HCT116 (cell line): ENCODE measurements around the gene WWTR1.

ENCODE experiments used
- CEBPB ChIP-seq: IDR thresholded peaks from 2 replicates; pipeline ENCODE4 v1.6.1; 2012; ENCODE audit warnings: low read depth
- EGR1 ChIP-seq: IDR thresholded peaks from 2 replicates; pipeline ENCODE4 v1.6.1; 2012; ENCODE audit warnings: low read depth
- ELF1 ChIP-seq: IDR thresholded peaks from 2 replicates; pipeline ENCODE4 v1.6.1; 2012; ENCODE audit warnings: low read depth, borderline replicate concordance
- EZH2 ChIP-seq: fragments of 200-600 bp; sonication (generic); IDR thresholded peaks from 2 replicates; pipeline ENCODE4 v1.6.1; 2017; ENCODE audit warnings: antibody characterized with exemption, mixed run types
- EZH2phosphoT487 ChIP-seq: fragments of 200-600 bp; IDR thresholded peaks from 2 replicates; pipeline ENCODE4 v1.6.1; 2018; ENCODE audit warnings: antibody characterized with exemption, borderline replicate concordance
- POLR2A ChIP-seq: IDR thresholded peaks from 2 replicates; pipeline ENCODE4 v1.7.0; 2011; ENCODE audit warnings: borderline replicate concordance; ENCODE audit not compliant: insufficient read depth, insufficient read length; ENCODE audit errors: extremely low read depth
- POLR2AphosphoS5 ChIP-seq: IDR thresholded peaks from 2 replicates; pipeline ENCODE4 v1.6.1; 2011; ENCODE audit warnings: mild to moderate bottlenecking, low read depth, low read length, moderate library complexity
- RAD21 ChIP-seq: IDR thresholded peaks from 2 replicates; pipeline ENCODE4 v1.6.1; 2012; ENCODE audit warnings: low read depth, mild to moderate bottlenecking
- SIN3A ChIP-seq: IDR thresholded peaks from 2 replicates; pipeline ENCODE4 v1.6.1; 2012; ENCODE audit warnings: low read depth
- ZFX ChIP-seq: fragments of 450-650 bp; IDR thresholded peaks from 2 replicates; pipeline ENCODE4 v1.6.1; 2017
- ZNF274 ChIP-seq: fragments of 200-500 bp; sonication (Bioruptor generic); IDR thresholded peaks from 2 replicates; pipeline ENCODE4 v1.6.1; 2014; ENCODE audit warnings: mild to moderate bottlenecking, low read depth, low read length, inconsistent platforms
- TF ChIP-seq, protein P1 (sequence below): IDR thresholded peaks from 2 replicates; pipeline ENCODE4 v1.6.1; 2012
- TF ChIP-seq, protein P2 (sequence below), 3 experiments: fragments of 200-600 bp in 1 of 3; sonication (generic) in 1 of 3; IDR thresholded peaks in 2 of 3; conservative IDR thresholded peaks in 1 of 3; 2 replicates each; pipeline ENCODE4 v1.5.1; 2012 to 2017; ENCODE audit warnings: low read depth in 2 of 3, low read length in 2 of 3, antibody characterized with exemption in 1 of 3, borderline replicate concordance in 1 of 3, control low read depth in 1 of 3, mild to moderate bottlenecking in 1 of 3, mixed read lengths in 1 of 3, mixed run types in 1 of 3, moderate library complexity in 1 of 3; ENCODE audit not compliant: insufficient read depth in 1 of 3
- TF ChIP-seq, protein P3 (sequence below): IDR thresholded peaks from 2 replicates; pipeline ENCODE4 v1.6.1; 2012; ENCODE audit warnings: low read depth

DNA sequence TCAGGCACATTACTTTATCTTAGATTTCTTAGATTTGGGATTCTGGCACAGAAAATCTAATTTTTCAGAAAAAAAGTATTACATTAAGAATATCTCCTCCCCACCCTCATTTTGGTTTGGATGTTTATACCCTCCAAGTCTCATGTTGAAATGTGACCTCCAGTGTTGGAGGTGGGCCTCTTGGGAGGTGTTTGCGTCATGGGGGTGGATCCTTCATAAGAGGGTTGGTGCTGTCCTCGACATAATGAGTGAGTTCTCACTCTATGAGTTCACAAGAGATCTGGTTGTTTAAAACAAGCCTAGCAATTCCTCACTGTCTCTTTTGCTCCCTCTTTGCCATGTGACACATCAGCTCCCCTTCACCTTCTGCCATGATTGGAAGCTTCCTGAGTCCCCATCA is 45.6 kb upstream of the WWTR1 start:
- TF ChIP-seq, protein P1, sequence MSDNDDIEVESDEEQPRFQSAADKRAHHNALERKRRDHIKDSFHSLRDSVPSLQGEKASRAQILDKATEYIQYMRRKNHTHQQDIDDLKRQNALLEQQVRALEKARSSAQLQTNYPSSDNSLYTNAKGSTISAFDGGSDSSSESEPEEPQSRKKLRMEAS = no peak
- TF ChIP-seq, protein P2, sequence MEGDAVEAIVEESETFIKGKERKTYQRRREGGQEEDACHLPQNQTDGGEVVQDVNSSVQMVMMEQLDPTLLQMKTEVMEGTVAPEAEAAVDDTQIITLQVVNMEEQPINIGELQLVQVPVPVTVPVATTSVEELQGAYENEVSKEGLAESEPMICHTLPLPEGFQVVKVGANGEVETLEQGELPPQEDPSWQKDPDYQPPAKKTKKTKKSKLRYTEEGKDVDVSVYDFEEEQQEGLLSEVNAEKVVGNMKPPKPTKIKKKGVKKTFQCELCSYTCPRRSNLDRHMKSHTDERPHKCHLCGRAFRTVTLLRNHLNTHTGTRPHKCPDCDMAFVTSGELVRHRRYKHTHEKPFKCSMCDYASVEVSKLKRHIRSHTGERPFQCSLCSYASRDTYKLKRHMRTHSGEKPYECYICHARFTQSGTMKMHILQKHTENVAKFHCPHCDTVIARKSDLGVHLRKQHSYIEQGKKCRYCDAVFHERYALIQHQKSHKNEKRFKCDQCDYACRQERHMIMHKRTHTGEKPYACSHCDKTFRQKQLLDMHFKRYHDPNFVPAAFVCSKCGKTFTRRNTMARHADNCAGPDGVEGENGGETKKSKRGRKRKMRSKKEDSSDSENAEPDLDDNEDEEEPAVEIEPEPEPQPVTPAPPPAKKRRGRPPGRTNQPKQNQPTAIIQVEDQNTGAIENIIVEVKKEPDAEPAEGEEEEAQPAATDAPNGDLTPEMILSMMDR (IDR thresholded peaks at IDR 0.05 in 2 of 3, conservative IDR thresholded peaks at IDR 0.05 in 1 of 3; ENCODE audit: borderline replicate concordance in 1 of 3, insufficient read depth in 1 of 3, low read depth in 2 of 3, low read length in 2 of 3) = no peak
- TF ChIP-seq EGR1 (no peak), SIN3A (no peak), EZH2 (no peak), POLR2A (no peak), CEBPB (no peak), POLR2AphosphoS5 (no peak), EZH2phosphoT487 (no peak), ZNF274 (no peak), RAD21 (no peak), ZFX (no peak), ELF1 (no peak)
- TF ChIP-seq, protein P3, sequence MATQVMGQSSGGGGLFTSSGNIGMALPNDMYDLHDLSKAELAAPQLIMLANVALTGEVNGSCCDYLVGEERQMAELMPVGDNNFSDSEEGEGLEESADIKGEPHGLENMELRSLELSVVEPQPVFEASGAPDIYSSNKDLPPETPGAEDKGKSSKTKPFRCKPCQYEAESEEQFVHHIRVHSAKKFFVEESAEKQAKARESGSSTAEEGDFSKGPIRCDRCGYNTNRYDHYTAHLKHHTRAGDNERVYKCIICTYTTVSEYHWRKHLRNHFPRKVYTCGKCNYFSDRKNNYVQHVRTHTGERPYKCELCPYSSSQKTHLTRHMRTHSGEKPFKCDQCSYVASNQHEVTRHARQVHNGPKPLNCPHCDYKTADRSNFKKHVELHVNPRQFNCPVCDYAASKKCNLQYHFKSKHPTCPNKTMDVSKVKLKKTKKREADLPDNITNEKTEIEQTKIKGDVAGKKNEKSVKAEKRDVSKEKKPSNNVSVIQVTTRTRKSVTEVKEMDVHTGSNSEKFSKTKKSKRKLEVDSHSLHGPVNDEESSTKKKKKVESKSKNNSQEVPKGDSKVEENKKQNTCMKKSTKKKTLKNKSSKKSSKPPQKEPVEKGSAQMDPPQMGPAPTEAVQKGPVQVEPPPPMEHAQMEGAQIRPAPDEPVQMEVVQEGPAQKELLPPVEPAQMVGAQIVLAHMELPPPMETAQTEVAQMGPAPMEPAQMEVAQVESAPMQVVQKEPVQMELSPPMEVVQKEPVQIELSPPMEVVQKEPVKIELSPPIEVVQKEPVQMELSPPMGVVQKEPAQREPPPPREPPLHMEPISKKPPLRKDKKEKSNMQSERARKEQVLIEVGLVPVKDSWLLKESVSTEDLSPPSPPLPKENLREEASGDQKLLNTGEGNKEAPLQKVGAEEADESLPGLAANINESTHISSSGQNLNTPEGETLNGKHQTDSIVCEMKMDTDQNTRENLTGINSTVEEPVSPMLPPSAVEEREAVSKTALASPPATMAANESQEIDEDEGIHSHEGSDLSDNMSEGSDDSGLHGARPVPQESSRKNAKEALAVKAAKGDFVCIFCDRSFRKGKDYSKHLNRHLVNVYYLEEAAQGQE = no peak
